Measurements from ENCODE around the gene GAR1.

- TF ChIP-seq POLR2A (IDR thresholded peaks at IDR 0.05; ENCODE audit: low read length) (no peak), GATA1 (IDR thresholded peaks at IDR 0.05; ENCODE audit: low read depth, low read length) (no peak)
Observed at GRCh38 chr4:109861271-109861670, 45.7 kb downstream of the GAR1 start.

Measured in erythroblast (primary cell).